ENCODE data around the gene TAF7L.

Gene TAF7L

DNA sequence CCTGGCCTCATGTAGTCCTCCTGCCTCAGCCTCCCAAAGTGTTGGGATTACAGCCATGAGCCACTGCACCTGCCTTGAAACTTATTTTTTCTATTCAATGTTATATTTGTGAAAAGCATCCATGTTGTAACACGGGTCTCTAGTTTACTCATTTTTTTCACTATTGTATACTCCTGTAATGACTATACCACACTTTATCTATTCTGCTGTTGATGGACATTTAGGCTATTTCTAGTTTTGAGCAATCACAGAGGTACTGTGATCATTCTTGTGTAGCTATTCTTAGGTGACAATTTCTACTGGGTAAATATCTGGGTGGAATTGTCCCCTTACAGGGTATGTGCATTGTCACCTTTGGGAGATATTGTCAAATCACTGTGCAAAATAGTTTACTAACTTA, 67.9 kb downstream of the TAF7L start:
- no peak for DNase-seq (ENCODE audit: low read depth, low spot score)

GRCh38 chrX:101220662-101221260, 70.4 kb downstream of the TAF7L start:
- DNase-seq (ENCODE audit: low read depth, low spot score) = no peak

- no peak for DNase-seq (ENCODE audit: low read depth, low spot score)
These were observed 71.2 kb downstream of the TAF7L start for GRCh38 chrX:101219864-101220346.

- DNase-seq (ENCODE audit: low read depth, low spot score) = no peak
These were observed 71.8 kb downstream of the TAF7L start, which contains the start of gene DRP2 for GRCh38 chrX:101219116-101219863. DRP2 (plus strand) TSS chrX:101219786; CDS start chrX:101231648, 11,862 bp downstream.

Measured in brain pericyte (primary cell).